H9 (cell line): Measurements from ENCODE around the gene CCDC70. TPM values are rescaled to one million over a fixed set of nuclear protein-coding genes. Genes with fewer than 3 reads are reported as not detected.

ENCODE experiments used
- DNase-seq: peaks from one replicate; pipeline ENCODE4 v3.0.0-alpha.2; 2017
- H2AFZ ChIP-seq: one replicate; pipeline ENCODE4 v1.6.1; 2013; ENCODE audit warnings: mild to moderate bottlenecking, low read length, control low read depth, moderate library complexity
- H2AK5ac ChIP-seq: 2 replicates; pipeline ENCODE4 v1.6.1; 2013; ENCODE audit warnings: low read length, control low read depth, mixed read lengths; ENCODE audit not compliant: insufficient read length
- H2BK120ac ChIP-seq: one replicate; pipeline ENCODE4 v1.6.1; 2013; ENCODE audit warnings: low read depth, mild to moderate bottlenecking, low read length, control low read depth, inconsistent platforms; ENCODE audit not compliant: poor library complexity, severe bottlenecking
- H2BK12ac ChIP-seq: 2 replicates; pipeline ENCODE4 v1.6.1; 2013; ENCODE audit warnings: low read length, control low read depth, mixed read lengths, low read depth; ENCODE audit not compliant: insufficient read length
- H2BK15ac ChIP-seq: 2 replicates; pipeline ENCODE4 v1.6.1; 2013; ENCODE audit warnings: low read depth, low read length, control low read depth
- H2BK20ac ChIP-seq: one replicate; pipeline ENCODE4 v1.6.1; 2013; ENCODE audit warnings: low read depth, mild to moderate bottlenecking, low read length, control low read depth, inconsistent platforms; ENCODE audit not compliant: poor library complexity, severe bottlenecking
- H2BK5ac ChIP-seq: 2 replicates; pipeline ENCODE4 v1.6.1; 2013; ENCODE audit warnings: low read length, control low read depth, mixed read lengths; ENCODE audit not compliant: insufficient read length
- H3K14ac ChIP-seq: 2 replicates; pipeline ENCODE4 v1.6.1; 2013; ENCODE audit warnings: low read length, control low read depth; ENCODE audit not compliant: insufficient read depth
- H3K18ac ChIP-seq: 2 replicates; pipeline ENCODE4 v1.6.1; 2013; ENCODE audit warnings: low read depth, mild to moderate bottlenecking, mixed read lengths, low read length, control low read depth; ENCODE audit not compliant: insufficient read length
- H3K23ac ChIP-seq: 2 replicates; pipeline ENCODE4 v1.6.1; 2013; ENCODE audit warnings: low read length, control low read depth, mixed read lengths, low read depth; ENCODE audit not compliant: insufficient read length
- H3K23me2 ChIP-seq: 2 replicates; pipeline ENCODE4 v1.6.1; 2013; ENCODE audit warnings: low read depth, mild to moderate bottlenecking, mixed read lengths, low read length, control low read depth; ENCODE audit not compliant: insufficient read length, poor library complexity, severe bottlenecking
- H3K27ac ChIP-seq: 2 replicates; pipeline ENCODE4 v1.5.1; 2013; ENCODE audit warnings: low read length, control low read depth, mixed read lengths, low read depth; ENCODE audit not compliant: insufficient read length
- H3K27me3 ChIP-seq: 2 replicates; pipeline ENCODE4 v1.6.1; 2013; ENCODE audit warnings: low read length, control low read depth, inconsistent platforms; ENCODE audit not compliant: insufficient read depth
- H3K4ac ChIP-seq: 2 replicates; pipeline ENCODE4 v1.6.1; 2013; ENCODE audit warnings: low read depth, mild to moderate bottlenecking, control low read depth, inconsistent platforms, low read length, moderate library complexity
- H3K4me1 ChIP-seq: 2 replicates; pipeline ENCODE4 v1.6.1; 2013; ENCODE audit warnings: low read length, control low read depth, inconsistent platforms; ENCODE audit not compliant: insufficient read depth
- H3K4me2 ChIP-seq: 2 replicates; pipeline ENCODE4 v1.6.1; 2013; ENCODE audit warnings: low read length, control low read depth, mixed read lengths; ENCODE audit not compliant: insufficient read length, insufficient read depth
- H3K56ac ChIP-seq: 2 replicates; pipeline ENCODE4 v1.6.1; 2013; ENCODE audit warnings: low read depth, mild to moderate bottlenecking, mixed read lengths, low read length, control low read depth; ENCODE audit not compliant: insufficient read length
- H3K79me1 ChIP-seq: 2 replicates; pipeline ENCODE4 v1.6.1; 2013; ENCODE audit warnings: low read depth, mild to moderate bottlenecking, moderate library complexity, low read length, control low read depth, inconsistent platforms; ENCODE audit not compliant: insufficient read depth, poor library complexity, severe bottlenecking
- H3K79me2 ChIP-seq: 2 replicates; pipeline ENCODE4 v1.6.1; 2013; ENCODE audit warnings: low read length, control low read depth, inconsistent platforms; ENCODE audit not compliant: insufficient read depth
- H3K9ac ChIP-seq: 2 replicates; pipeline ENCODE4 v1.6.1; 2013; ENCODE audit warnings: low read length, control low read depth, mixed read lengths; ENCODE audit not compliant: insufficient read length; ENCODE audit errors: extremely low read depth
- H3K9me3 ChIP-seq: one replicate; pipeline ENCODE4 v1.6.1; 2013; ENCODE audit warnings: low read depth, low read length, inconsistent platforms; ENCODE audit not compliant: control insufficient read depth
- H3T11ph ChIP-seq: one replicate; pipeline ENCODE4 v1.6.1; 2013; ENCODE audit warnings: mild to moderate bottlenecking, low read length, control low read depth, inconsistent platforms
- H4K20me1 ChIP-seq: one replicate; pipeline ENCODE4 v1.6.1; 2013; ENCODE audit not compliant: control insufficient read depth, insufficient read length, insufficient read depth
- H4K5ac ChIP-seq: 2 replicates; pipeline ENCODE4 v1.6.1; 2013; ENCODE audit warnings: low read depth, mild to moderate bottlenecking, mixed read lengths, low read length, control low read depth; ENCODE audit not compliant: insufficient read length
- H4K8ac ChIP-seq: replicated peaks from 2 replicates; pipeline ENCODE4 v1.6.1; 2013; ENCODE audit warnings: low read length, control low read depth, mixed read lengths, low read depth; ENCODE audit not compliant: insufficient read length
- H4K91ac ChIP-seq: 2 replicates; pipeline ENCODE4 v1.6.1; 2013; ENCODE audit warnings: low read depth, mild to moderate bottlenecking, moderate library complexity, mixed read lengths, low read length, control low read depth; ENCODE audit not compliant: insufficient read length
- H3K27ac Mint-ChIP-seq, 3 experiments: 2 replicates in 2 of 3; 3 replicates in 1 of 3; pipeline ENCODE4 v1.8.0; 2020 to 2021; ENCODE audit warnings: mixed read lengths in 3 of 3, mild to moderate bottlenecking in 1 of 3, moderate library complexity in 1 of 3
- H3K27me3 Mint-ChIP-seq: 2 replicates; pipeline ENCODE4 v1.8.0; 2021; ENCODE audit warnings: low read depth, mild to moderate bottlenecking, moderate library complexity, mixed read lengths
- H3K36me3 Mint-ChIP-seq, 3 experiments: 2 replicates in 2 of 3; 3 replicates in 1 of 3; pipeline ENCODE4 v1.8.0; 2020 to 2021; ENCODE audit warnings: low read depth in 3 of 3, mixed read lengths in 3 of 3; ENCODE audit not compliant: insufficient read depth in 1 of 3
- H3K4me1 Mint-ChIP-seq, 2 experiments: 2 replicates each; pipeline ENCODE4 v1.8.0; 2020; ENCODE audit warnings: mixed read lengths in 2 of 2
- H3K4me3 Mint-ChIP-seq, 2 experiments: 2 replicates in 1 of 2; 3 replicates in 1 of 2; pipeline ENCODE4 v1.8.0; 2020 to 2021; ENCODE audit warnings: mild to moderate bottlenecking in 2 of 2, mixed read lengths in 2 of 2, moderate library complexity in 1 of 2
- H3K9me3 Mint-ChIP-seq, 2 experiments: 2 replicates in 1 of 2; 3 replicates in 1 of 2; pipeline ENCODE4 v1.8.0; 2020; ENCODE audit warnings: mild to moderate bottlenecking in 2 of 2, mixed read lengths in 2 of 2, moderate library complexity in 1 of 2
- CTCF ChIP-seq: fragments of 200-600 bp; sonication (generic); conservative IDR thresholded peaks from 3 replicates; pipeline ENCODE4 v1.8.0; 2021; ENCODE audit warnings: antibody characterized with exemption, mild to moderate bottlenecking
- WGBS: extraction: QIAGEN DNeasy Blood & Tissue Kit; methylation state at CpG from one replicate; pipeline ENCODE4 v1.1.7; 2013; ENCODE audit warnings: missing lambda C conversion rate, low lambda C conversion rate, mixed read lengths; ENCODE audit not compliant: insufficient read length; ENCODE audit errors: extremely low coverage; 5-methylcytosine and 5-hydroxymethylcytosine counted together
- total RNA-seq: library from RNA; stranded (reverse); gene quantifications from 2 replicates; pipeline ENCODE4 v1.2.1, GENCODE V29; 2021

CCDC70 gene
- total RNA-seq, 1 experiment from 2014 or later = not detected

DNA sequence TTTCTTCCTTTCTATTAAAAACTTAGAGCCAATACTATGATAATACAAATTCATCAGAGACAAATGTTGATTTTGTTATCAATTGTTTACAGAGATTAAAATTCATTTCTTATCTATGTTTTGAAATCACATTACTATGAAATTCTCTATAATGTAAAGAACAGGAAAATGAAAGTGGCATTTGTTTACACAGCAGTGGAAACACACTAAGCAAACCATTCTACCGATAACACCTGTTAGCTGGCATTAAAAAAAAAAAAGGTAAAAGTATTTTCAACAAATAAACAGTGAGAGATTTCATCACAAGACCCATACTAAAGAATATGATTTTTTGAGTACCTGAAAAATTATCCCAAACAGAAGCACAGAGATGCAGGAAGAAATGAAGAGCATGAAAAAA is 4.8 kb upstream of the CCDC70 start:
- no peak for TF ChIP-seq CTCF
- Histone ChIP-seq H3K9ac (no peak overlapping the region), H3K23ac (no peak overlapping the region), H3T11ph (no peak overlapping the region), H4K5ac (no peak overlapping the region), H3K9me3 (no peaks in the 10 kb centered on the region), H4K20me1 (no peaks in the 10 kb centered on the region), H2AK5ac (no peak overlapping the region), H4K8ac (no peak overlapping the region), H3K79me2 (no peaks in the 10 kb centered on the region), H3K4ac (no peak overlapping the region), H3K18ac (no peak overlapping the region), H2BK20ac (no peak overlapping the region), H2BK15ac (no peak overlapping the region), H3K27me3 (no peaks in the 10 kb centered on the region), H3K23me2 (no peaks in the 10 kb centered on the region), H2AFZ (no peak overlapping the region), H3K79me1 (no peaks in the 10 kb centered on the region), H3K4me2 (no peak overlapping the region), H3K56ac (no peak overlapping the region), H3K27ac (no peak overlapping the region), H4K91ac (no peak overlapping the region), H3K4me1 (no peaks in the 10 kb centered on the region), H2BK120ac (no peak overlapping the region), H2BK12ac (no peak overlapping the region), H2BK5ac (no peak overlapping the region), H3K14ac (no peak overlapping the region)
- H3K4me1 Mint-ChIP-seq = peaks cover 7 to 11% of the 10 kb centered on the region in 2 experiments
- WGBS = no CpG with 5 or more reads among the region's 1 CpG
- no peak for DNase-seq
- no peak overlapping the region for H3K4me3 Mint-ChIP-seq
- H3K27me3 Mint-ChIP-seq = peaks cover 7% of the 10 kb centered on the region; the same call in 1 of the 2 replicates
- no peaks in the 10 kb centered on the region for H3K9me3 Mint-ChIP-seq
- no peak overlapping the region for H3K27ac Mint-ChIP-seq
- no peaks in the 10 kb centered on the region for H3K36me3 Mint-ChIP-seq
